ENCODE measurements around the gene NTM. TPM values are rescaled to one million over a fixed set of nuclear protein-coding genes. Genes with fewer than 3 reads are reported as not detected.

Gene NTM
- polyA plus RNA-seq, 1 donor (not counting 4 experiments of a cell fraction or from before 2014, with no cell fraction given) = 47.9 TPM

DNA sequence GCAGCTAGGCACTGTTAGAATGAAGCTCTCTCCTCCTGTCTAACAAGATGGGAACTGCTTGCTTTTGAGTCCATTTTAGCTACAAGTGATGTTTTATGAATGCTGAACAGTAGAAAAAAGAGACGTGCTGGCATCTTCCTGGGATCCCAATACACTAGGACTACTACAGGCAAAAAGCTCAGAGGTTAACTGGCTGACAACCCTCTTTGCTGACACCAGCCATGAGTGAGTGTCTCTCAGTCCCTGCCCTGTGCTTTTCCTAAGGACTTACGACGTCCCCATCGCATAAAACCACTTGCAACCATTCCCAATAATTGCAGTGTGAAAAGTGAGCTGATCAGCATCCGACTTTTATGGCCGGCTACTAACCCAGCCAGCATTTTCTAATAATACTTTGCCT is 213.5 kb downstream of the NTM start:
- H3K36me3 ChIP-seq (ENCODE audit: control insufficient read depth in 2 of 2, extremely low read depth in 1 of 2, insufficient read depth in 2 of 2, low read length in 2 of 2) = no peaks in the 10 kb centered on the region
- no peaks in the 10 kb centered on the region for H3K79me2 ChIP-seq (ENCODE audit: control insufficient read depth, insufficient read depth, low read length)
- dilution Hi-C loops (cut with MboI; ENCODE audit: extremely low pct_ligation_motif_present, low sequenced_read_pairs) = no loop called here
- no peaks in the 10 kb centered on the region for H3K9me3 ChIP-seq (ENCODE audit: control insufficient read depth, low read depth, low read length)
- FAIRE-seq (no peak), DNase-seq (ENCODE audit: low read depth, low spot score) (no peak)
- H3K27ac ChIP-seq (ENCODE audit: control insufficient read depth, insufficient read depth, low read length) = no peak overlapping the region
- no peak for TF ChIP-seq EZH2 (IDR thresholded peaks at IDR 0.05; ENCODE audit: low read length)
- TF ChIP-seq, protein P1, sequence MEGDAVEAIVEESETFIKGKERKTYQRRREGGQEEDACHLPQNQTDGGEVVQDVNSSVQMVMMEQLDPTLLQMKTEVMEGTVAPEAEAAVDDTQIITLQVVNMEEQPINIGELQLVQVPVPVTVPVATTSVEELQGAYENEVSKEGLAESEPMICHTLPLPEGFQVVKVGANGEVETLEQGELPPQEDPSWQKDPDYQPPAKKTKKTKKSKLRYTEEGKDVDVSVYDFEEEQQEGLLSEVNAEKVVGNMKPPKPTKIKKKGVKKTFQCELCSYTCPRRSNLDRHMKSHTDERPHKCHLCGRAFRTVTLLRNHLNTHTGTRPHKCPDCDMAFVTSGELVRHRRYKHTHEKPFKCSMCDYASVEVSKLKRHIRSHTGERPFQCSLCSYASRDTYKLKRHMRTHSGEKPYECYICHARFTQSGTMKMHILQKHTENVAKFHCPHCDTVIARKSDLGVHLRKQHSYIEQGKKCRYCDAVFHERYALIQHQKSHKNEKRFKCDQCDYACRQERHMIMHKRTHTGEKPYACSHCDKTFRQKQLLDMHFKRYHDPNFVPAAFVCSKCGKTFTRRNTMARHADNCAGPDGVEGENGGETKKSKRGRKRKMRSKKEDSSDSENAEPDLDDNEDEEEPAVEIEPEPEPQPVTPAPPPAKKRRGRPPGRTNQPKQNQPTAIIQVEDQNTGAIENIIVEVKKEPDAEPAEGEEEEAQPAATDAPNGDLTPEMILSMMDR (optimal IDR thresholded peaks at IDR 0.05 in 1 of 3, IDR thresholded peaks at IDR 0.05 in 1 of 3, conservative IDR thresholded peaks at IDR 0.05 in 1 of 3; ENCODE audit: extremely low read depth in 1 of 3, insufficient read depth in 2 of 3, low read length in 3 of 3) = no peak
- H3K4me3 ChIP-seq (ENCODE audit: control insufficient read depth in 2 of 3, extremely low read depth in 1 of 3, insufficient read depth in 2 of 3, low read depth in 1 of 3, low read length in 3 of 3) = no peak overlapping the region
- no peaks in the 10 kb centered on the region for H3K27me3 ChIP-seq (ENCODE audit: control insufficient read depth, extremely low read depth, insufficient read depth, low read length)
- H3K9me1 ChIP-seq (ENCODE audit: control insufficient read depth, extremely low read depth, insufficient read depth, low read length) = no peaks in the 10 kb centered on the region
- no peak overlapping the region for H3K9ac ChIP-seq (ENCODE audit: control insufficient read depth, extremely low read depth, insufficient read depth, low read length)
- H4K20me1 ChIP-seq (ENCODE audit: control insufficient read depth, extremely low read depth, insufficient read depth, low read length) = no peaks in the 10 kb centered on the region
- H3K4me1 ChIP-seq (ENCODE audit: control insufficient read depth, extremely low read depth, insufficient read depth, low read length) = no peaks in the 10 kb centered on the region
- no peak overlapping the region for H3K4me2 ChIP-seq (ENCODE audit: control insufficient read depth, extremely low read depth, insufficient read depth, low read depth, low read length)
- H2AFZ ChIP-seq (ENCODE audit: control insufficient read depth, low read length) = no peak overlapping the region

DNA sequence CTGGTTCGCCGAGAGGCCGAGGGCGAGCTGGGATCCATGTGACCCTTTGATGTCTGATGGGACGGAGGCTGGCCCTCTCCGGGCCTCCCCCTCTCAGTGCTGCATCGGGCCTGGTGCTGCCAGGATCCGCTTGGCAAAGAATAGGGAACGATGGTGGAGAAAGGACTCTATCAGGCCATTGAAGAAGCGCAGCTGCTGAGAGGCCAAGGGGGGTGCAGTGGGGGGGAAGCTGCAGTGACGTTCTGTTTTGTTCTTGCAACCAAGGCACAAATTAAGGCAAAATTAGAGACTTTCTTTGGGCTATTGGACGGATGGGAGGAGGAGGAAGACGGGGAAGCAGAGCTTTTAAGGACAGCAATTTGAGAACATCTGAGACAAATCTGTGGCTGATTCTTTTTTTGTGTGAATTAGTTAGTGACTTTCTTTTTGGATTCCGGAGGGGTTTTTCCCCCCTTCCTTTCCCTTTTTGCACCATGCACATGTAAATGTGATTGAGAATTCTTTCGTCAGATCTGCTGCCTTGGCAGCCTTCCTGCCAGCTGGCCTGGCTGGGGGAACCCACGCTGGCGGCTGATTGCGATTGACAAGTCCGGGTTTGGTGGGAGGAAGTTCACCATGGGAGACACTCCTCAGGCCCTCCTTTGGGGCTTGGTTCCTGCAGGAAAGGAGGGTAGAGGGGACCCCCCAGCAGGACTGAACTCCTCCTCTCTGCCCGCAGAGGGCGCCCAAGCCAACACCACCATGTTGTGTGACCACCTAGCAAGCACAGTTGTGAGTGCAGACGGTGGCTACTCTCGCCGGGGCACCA is 214.6 kb downstream of the NTM start:
- no peak for TF ChIP-seq EZH2 (IDR thresholded peaks at IDR 0.05; ENCODE audit: low read length)
- TF ChIP-seq, protein P1 (optimal IDR thresholded peaks at IDR 0.05 in 1 of 3, IDR thresholded peaks at IDR 0.05 in 1 of 3, conservative IDR thresholded peaks at IDR 0.05 in 1 of 3; ENCODE audit: extremely low read depth in 1 of 3, insufficient read depth in 2 of 3, low read length in 3 of 3) = no peak
- H3K79me2 ChIP-seq (ENCODE audit: control insufficient read depth, insufficient read depth, low read length) = no peaks in the 10 kb centered on the region
- FAIRE-seq = no peak

More for the DNA sequence above, 214.6 kb downstream of the NTM start:
- Histone ChIP-seq H3K36me3 (ENCODE audit: control insufficient read depth in 2 of 2, extremely low read depth in 1 of 2, insufficient read depth in 2 of 2, low read length in 2 of 2) (no peaks in the 10 kb centered on the region), H3K4me2 (ENCODE audit: control insufficient read depth, extremely low read depth, insufficient read depth, low read depth, low read length) (no peak overlapping the region), H3K27me3 (ENCODE audit: control insufficient read depth, extremely low read depth, insufficient read depth, low read length) (no peaks in the 10 kb centered on the region), H3K27ac (ENCODE audit: control insufficient read depth, insufficient read depth, low read length) (no peak overlapping the region), H3K4me3 (ENCODE audit: control insufficient read depth in 2 of 3, extremely low read depth in 1 of 3, insufficient read depth in 2 of 3, low read depth in 1 of 3, low read length in 3 of 3) (no peak overlapping the region), H3K9me1 (ENCODE audit: control insufficient read depth, extremely low read depth, insufficient read depth, low read length) (no peaks in the 10 kb centered on the region), H4K20me1 (ENCODE audit: control insufficient read depth, extremely low read depth, insufficient read depth, low read length) (no peaks in the 10 kb centered on the region), H2AFZ (ENCODE audit: control insufficient read depth, low read length) (no peak overlapping the region), H3K9ac (ENCODE audit: control insufficient read depth, extremely low read depth, insufficient read depth, low read length) (no peak overlapping the region), H3K4me1 (ENCODE audit: control insufficient read depth, extremely low read depth, insufficient read depth, low read length) (no peaks in the 10 kb centered on the region), H3K9me3 (ENCODE audit: control insufficient read depth, low read depth, low read length) (no peaks in the 10 kb centered on the region)
- dilution Hi-C loops (cut with MboI; ENCODE audit: extremely low pct_ligation_motif_present, low sequenced_read_pairs) = no loop called here
- DNase-seq (ENCODE audit: low read depth, low spot score) = no peak
